ENCODE measurements around the gene CD247.

The CD247 gene

DNA sequence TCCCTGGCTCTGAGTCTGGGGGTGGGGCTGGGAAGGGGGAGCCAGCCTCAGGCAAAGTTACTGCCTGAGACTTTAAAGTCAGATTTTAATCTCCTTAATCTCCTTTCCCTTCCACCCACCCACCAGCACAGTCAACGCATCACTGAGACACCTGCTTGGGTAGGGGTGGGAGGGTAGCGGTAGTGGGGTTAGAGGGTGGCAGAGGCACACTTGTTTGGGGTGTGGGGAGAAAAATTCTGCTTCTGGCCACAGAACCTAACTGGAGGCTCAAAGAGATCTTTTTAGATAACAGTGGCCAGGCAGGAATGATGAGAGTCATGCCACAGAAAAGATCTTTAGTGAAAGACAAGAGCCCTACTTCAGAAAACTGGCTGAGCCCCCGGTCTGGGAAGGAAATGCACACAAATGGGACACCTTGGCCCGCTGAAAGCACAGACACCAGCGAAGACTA lies 44.1 kb downstream of the CD247 start:
- H3K4me3 ChIP-seq (ENCODE audit: low read depth, low read length) = no peak overlapping the region
- peak; percentile 69 for TF ChIP-seq ZFHX2 (tag by site-specific recombination; conservative IDR thresholded peaks at IDR 0.05)
- TF ChIP-seq PRDM1 (tag by site-specific recombination; IDR thresholded peaks at IDR 0.05) = no peak
- peak; percentile 83; the same call in 1 of the 2 replicates for TF ChIP-seq EGR2 (tag by site-specific recombination; IDR thresholded peaks at IDR 0.05; ENCODE audit: low read depth)
- no peaks in the 10 kb centered on the region for H3K36me3 ChIP-seq (ENCODE audit: control insufficient read depth in 2 of 2, insufficient read depth in 1 of 2, low read length in 2 of 2)
- POLR2A ChIA-PET = interaction anchor here (0.7 kb wide), 1 partner anchor 11 kb away, joined by 5 read pairs; no protein-coding TSS in a partner anchor
- no peaks in the 10 kb centered on the region for H3K9me3 ChIP-seq (ENCODE audit: control insufficient read depth, insufficient read depth, low read depth, low read length)
- CTCF ChIA-PET = no interaction called here
- no peaks in the 10 kb centered on the region for H3K4me1 ChIP-seq (ENCODE audit: control insufficient read depth, insufficient read depth, low read length)
- H3K27ac ChIP-seq (ENCODE audit: extremely low read depth, low read depth, low read length) = no peak overlapping the region

DNA sequence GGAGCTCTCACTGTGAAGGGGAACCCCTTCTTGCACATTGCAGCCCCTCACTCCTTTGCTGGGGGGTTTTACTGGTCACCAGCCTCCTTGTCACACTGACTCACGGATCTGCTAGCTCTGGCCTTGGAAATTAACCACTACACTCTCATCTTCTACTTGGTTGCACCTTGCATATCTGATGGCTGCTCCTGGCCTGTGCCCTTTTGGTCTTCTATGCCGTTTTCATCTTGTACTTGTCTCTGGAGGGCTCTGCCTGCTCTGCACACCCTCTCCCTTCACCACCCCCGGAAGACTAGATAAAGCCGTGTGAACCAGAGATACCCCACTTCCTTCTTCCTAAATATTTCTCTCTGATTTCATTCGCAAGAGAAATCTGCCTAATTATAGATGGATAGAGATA lies 44.6 kb downstream of the CD247 start:
- H3K9me3 ChIP-seq (ENCODE audit: control insufficient read depth, insufficient read depth, low read depth, low read length) = no peaks in the 10 kb centered on the region
- no peak overlapping the region for H3K27ac ChIP-seq (ENCODE audit: extremely low read depth, low read depth, low read length)
- H3K4me1 ChIP-seq (ENCODE audit: control insufficient read depth, insufficient read depth, low read length) = no peaks in the 10 kb centered on the region
- POLR2A ChIA-PET = no interaction called here
- no peak overlapping the region for H3K4me3 ChIP-seq (ENCODE audit: low read depth, low read length)
- no peak for TF ChIP-seq ZSCAN16 (tag by site-specific recombination; IDR thresholded peaks at IDR 0.05)
- TF ChIP-seq, protein P1, sequence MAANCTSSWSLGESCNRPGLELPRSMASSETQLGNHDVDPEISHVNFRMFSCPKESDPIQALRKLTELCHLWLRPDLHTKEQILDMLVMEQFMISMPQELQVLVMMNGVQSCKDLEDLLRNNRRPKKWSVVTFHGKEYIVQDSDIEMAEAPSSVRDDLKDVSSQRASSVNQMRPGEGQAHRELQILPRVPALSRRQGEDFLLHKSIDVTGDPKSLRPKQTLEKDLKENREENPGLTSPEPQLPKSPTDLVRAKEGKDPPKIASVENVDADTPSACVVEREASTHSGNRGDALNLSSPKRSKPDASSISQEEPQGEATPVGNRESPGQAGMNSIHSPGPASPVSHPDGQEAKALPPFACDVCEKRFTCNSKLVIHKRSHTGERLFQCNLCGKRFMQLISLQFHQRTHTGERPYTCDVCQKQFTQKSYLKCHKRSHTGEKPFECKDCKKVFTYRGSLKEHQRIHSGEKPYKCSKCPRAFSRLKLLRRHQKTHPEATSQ (tag by site-specific recombination; IDR thresholded peaks at IDR 0.05) = no peak
- TF ChIP-seq GLIS1 (tag by site-specific recombination; IDR thresholded peaks at IDR 0.05) = no peak
- TF ChIP-seq ZNF530 (tag by site-specific recombination; IDR thresholded peaks at IDR 0.05; ENCODE audit: low read depth) = no peak
- TF ChIP-seq ZNF138 (tag by site-specific recombination; IDR thresholded peaks at IDR 0.05; ENCODE audit: borderline replicate concordance) = no peak
- no peaks in the 10 kb centered on the region for H3K36me3 ChIP-seq (ENCODE audit: control insufficient read depth in 2 of 2, insufficient read depth in 1 of 2, low read length in 2 of 2)
- CTCF ChIA-PET = interaction anchor here (0.7 kb wide), 1 partner anchor 61 kb away, joined by 4 read pairs; no protein-coding TSS in a partner anchor

DNA sequence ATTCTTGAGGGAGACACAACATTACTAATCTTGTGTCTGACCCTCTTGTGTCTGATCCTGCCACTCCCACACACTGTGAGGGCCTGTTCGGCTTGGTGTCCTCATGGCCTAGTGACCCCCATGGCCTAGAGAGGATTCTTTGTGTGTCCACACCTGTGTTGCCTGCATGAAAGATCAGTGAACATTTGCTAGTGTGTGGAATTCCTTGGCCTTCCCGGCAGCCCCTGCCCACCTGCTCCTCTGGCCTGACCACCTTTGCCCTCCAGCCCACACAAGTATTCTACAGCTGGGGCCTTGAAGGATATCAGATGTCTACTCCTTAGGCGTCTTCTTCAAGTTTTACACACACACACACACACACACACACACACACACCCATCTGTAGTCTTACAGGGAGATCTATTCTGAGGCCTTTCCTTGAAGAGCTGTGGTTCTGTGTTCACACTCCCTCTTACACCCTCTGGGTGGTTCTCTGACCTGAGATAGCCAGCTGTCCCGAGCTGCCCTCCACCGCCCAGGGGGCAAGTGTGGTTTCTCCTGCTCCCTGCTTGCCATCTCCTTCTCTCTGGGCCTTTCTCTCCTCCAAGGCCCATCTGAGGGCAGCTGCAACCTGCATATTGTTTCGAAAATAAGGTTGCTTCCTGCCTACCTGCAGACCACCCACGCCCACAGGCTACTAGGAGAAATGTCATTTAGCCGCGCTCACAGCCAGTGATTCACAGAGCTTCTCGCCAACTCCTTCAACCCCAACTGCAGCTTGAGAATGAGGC lies 45.4 kb downstream of the CD247 start:
- CTCF ChIA-PET = interaction anchor here (0.7 to 1.7 kb wide), 2 partner anchors 62 to 68 kb away, joined by 4 read pairs; no protein-coding TSS in a partner anchor
- Histone ChIP-seq H3K4me1 (ENCODE audit: control insufficient read depth, insufficient read depth, low read length) (no peaks in the 10 kb centered on the region), H3K4me3 (ENCODE audit: low read depth, low read length) (no peak overlapping the region), H3K9me3 (ENCODE audit: control insufficient read depth, insufficient read depth, low read depth, low read length) (no peaks in the 10 kb centered on the region), H3K27ac (ENCODE audit: extremely low read depth, low read depth, low read length) (no peak overlapping the region), H3K36me3 (ENCODE audit: control insufficient read depth in 2 of 2, insufficient read depth in 1 of 2, low read length in 2 of 2) (no peaks in the 10 kb centered on the region)
- no peak for TF ChIP-seq ZNF146 (tag by site-specific recombination; IDR thresholded peaks at IDR 0.05)
- no peak for TF ChIP-seq ZNF664 (tag by site-specific recombination; IDR thresholded peaks at IDR 0.05)
- peak; percentile 46 for TF ChIP-seq ZFHX2 (tag by site-specific recombination; conservative IDR thresholded peaks at IDR 0.05)
- TF ChIP-seq, protein P1 (tag by site-specific recombination; IDR thresholded peaks at IDR 0.05) = no peak
- TF ChIP-seq, protein P2, sequence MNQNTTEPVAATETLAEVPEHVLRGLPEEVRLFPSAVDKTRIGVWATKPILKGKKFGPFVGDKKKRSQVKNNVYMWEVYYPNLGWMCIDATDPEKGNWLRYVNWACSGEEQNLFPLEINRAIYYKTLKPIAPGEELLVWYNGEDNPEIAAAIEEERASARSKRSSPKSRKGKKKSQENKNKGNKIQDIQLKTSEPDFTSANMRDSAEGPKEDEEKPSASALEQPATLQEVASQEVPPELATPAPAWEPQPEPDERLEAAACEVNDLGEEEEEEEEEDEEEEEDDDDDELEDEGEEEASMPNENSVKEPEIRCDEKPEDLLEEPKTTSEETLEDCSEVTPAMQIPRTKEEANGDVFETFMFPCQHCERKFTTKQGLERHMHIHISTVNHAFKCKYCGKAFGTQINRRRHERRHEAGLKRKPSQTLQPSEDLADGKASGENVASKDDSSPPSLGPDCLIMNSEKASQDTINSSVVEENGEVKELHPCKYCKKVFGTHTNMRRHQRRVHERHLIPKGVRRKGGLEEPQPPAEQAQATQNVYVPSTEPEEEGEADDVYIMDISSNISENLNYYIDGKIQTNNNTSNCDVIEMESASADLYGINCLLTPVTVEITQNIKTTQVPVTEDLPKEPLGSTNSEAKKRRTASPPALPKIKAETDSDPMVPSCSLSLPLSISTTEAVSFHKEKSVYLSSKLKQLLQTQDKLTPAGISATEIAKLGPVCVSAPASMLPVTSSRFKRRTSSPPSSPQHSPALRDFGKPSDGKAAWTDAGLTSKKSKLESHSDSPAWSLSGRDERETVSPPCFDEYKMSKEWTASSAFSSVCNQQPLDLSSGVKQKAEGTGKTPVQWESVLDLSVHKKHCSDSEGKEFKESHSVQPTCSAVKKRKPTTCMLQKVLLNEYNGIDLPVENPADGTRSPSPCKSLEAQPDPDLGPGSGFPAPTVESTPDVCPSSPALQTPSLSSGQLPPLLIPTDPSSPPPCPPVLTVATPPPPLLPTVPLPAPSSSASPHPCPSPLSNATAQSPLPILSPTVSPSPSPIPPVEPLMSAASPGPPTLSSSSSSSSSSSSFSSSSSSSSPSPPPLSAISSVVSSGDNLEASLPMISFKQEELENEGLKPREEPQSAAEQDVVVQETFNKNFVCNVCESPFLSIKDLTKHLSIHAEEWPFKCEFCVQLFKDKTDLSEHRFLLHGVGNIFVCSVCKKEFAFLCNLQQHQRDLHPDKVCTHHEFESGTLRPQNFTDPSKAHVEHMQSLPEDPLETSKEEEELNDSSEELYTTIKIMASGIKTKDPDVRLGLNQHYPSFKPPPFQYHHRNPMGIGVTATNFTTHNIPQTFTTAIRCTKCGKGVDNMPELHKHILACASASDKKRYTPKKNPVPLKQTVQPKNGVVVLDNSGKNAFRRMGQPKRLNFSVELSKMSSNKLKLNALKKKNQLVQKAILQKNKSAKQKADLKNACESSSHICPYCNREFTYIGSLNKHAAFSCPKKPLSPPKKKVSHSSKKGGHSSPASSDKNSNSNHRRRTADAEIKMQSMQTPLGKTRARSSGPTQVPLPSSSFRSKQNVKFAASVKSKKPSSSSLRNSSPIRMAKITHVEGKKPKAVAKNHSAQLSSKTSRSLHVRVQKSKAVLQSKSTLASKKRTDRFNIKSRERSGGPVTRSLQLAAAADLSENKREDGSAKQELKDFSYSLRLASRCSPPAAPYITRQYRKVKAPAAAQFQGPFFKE (tag by site-specific recombination; IDR thresholded peaks at IDR 0.05; ENCODE audit: borderline replicate concordance) = no peak
- peak; percentile 76 for TF ChIP-seq EGR2 (tag by site-specific recombination; IDR thresholded peaks at IDR 0.05; ENCODE audit: low read depth)
- no peak for TF ChIP-seq ZNF654 (tag by site-specific recombination; IDR thresholded peaks at IDR 0.05; ENCODE audit: low read depth)
- POLR2A ChIA-PET = no interaction called here
